Left forelimb (tissue), 1 donor: ENCODE measurements around the gene ANO4.
"Not testable (repeated sequence)": the region's sequence is repeated elsewhere in the genome, so short reads cannot be mapped to it uniquely, and the experiment has no call there.

Experiments
- DNase-seq: peaks from one replicate; pipeline ENCODE4 v3.0.0-alpha.2; 2018; ENCODE audit warnings: low spot score

ANO4 gene

GRCh38 chr12:101090222-101090621, 295.6 kb downstream of the ANO4 start:
- not testable (repeated sequence) for DNase-seq

- no peak for DNase-seq
Measured at GRCh38 chr12:101097829-101098580, 303.4 kb downstream of the ANO4 start.

DNA sequence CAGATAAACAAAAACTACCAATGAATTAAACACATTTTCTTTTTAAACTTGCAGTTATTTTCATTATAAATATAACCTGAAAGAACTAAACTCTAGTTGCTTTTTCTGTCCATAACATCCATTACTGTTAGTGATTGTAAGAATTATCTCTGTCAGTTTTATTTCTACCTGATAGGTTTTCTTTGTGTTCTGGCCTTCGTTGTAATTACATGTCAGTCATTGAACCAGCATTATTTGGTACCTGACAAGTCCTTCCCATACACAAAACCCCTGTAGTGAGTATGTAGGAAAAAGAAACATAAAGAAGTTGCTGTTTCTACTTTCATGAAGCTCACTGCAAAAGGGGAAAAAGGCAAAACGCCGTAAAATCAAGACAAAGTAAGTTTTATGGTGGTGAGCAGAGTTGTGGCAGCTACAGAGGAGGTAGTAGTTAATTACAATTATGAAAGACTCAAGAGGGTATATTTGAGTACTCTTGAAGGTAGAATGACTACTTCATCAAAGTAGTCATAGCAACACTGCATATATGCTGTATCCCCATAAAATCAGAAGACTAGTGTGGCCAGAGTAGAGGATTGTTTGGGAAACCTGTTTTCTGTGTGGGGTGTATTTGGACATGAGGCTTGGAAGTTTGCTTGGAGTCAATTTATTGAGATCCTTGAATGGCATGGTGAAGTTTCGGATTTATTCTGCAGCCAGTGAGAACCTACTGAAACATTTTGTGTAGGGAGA, 312.6 kb downstream of the ANO4 start:
- DNase-seq, result no peak

GRCh38 chr12:101108130-101108529, 313.6 kb downstream of the ANO4 start:
- no peak for DNase-seq

DNA sequence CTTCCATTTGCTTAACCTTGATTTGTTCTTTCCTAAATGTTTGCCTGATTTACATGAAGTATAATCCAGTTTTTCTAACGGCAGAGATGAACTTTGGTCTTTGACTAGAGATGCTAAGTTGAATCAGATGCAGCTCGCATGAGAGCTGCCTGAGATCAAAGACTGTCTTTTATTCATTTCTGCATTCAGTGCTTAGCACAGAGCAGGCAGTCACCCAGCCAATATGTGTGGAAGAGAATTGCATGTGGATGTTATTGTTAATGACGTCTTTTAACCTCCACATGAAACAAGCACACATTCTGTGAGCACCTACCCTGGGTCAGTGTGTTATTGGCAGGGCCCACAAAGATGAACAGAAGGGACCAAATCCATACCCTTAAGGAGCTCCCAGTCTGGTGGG, 316.3 kb downstream of the ANO4 start:
- DNase-seq, result no peak

GRCh38 chr12:101111441-101111840, 316.9 kb downstream of the ANO4 start:
- DNase-seq, result no peak

GRCh38 chr12:101115326-101115725, 320.8 kb downstream of the ANO4 start:
- DNase-seq, result no peak

DNA sequence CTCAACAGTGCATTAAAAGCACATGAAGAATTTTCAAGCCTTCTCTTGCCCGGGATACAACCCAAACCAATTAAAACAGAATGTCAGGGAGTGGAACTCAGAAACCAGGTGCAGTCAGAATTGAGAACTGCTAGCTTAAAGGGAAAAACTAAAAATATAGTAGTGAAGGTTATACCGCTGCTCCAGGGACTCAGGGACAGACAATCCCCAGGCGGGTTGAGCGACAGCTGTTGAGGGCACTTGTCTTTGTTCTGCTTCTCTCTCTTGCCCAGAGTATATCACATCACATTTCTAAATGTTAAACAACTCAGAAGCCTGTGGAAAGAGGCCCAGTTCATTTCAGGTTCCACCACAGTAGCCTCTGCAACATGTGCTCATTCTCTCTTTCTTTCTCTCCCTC, 322.3 kb downstream of the ANO4 start:
- no peak for DNase-seq

DNA sequence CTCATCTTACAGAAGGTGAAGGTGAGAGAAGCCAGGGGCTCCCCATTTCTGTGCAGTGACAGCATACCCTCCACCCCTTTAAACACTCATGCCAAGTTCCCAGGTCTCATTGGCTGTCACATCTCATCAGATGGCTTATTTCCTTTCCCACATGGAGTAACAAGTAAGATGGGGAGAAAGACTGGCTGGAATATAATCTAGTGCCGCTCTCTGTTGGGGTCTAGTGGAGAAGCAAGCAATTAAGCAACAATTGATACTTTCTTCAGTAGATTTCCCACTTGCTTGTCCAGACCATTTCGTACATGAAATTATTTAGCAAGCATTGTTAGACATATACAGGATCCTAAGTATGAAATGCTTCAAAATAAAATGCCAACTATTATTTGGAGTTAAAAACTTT, 323.3 kb downstream of the ANO4 start:
- no peak for DNase-seq

DNA sequence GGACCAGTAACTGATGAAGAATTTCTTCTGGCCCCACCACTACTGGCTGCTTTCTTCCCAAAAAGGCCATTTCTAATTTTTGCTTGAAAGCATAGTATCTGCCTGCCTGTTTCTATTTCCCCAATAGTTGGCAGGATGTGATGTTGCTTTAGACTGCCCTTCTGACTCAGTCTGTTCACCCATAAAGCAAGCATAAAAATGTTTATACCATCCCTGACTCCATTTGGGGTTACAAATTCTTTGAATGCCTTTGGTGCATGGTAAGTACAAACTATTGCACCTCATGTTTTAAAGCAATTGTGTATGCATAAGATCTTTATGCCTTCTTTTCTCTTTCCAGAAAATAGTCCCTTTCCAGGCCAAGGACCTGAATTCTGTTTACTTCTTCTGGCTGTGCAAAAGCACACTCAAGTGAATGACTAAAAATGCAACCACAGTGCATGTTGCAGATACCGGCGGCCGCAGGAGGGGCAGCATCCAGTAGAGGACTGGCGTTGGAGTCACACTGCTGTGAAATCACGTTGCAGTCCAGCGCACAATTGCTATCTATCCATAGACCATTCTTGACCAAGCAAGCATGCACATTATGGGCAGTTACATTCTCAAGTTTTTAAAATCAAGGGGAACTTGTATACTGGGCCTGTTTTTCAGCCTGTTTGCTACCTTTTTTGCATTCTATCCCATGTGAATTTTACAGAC, 333.1 kb downstream of the ANO4 start:
- DNase-seq, result no peak

- DNase-seq, result not testable (repeated sequence)
Measured at GRCh38 chr12:101145777-101146431, 351.3 kb downstream of the ANO4 start.

- DNase-seq, result no peak
Measured at GRCh38 chr12:101165319-101165718, 370.7 kb downstream of the ANO4 start.

DNA sequence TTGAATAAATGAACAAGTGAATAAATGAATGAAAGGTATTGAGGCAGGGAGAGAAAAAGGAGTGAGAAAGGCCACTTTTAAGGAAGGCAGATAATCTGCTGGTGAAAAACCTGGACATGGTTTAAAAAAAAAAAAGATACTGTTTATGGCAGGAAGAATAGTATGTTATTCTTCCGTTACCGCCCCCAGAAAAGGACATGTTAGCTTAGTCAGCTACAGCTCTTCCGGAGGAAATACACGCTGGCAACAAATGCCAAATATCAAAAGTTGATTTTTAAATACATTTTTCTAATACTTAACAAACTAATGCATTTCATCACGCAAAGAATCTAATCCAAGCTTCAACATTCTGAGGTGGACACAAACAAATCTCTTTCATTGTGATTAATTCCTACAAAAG, 372.3 kb downstream of the ANO4 start:
- no peak for DNase-seq

- DNase-seq, result no peak
Measured at GRCh38 chr12:101168001-101168400, 373.4 kb downstream of the ANO4 start.

GRCh38 chr12:101172316-101172715, 377.7 kb downstream of the ANO4 start:
- no peak for DNase-seq

GRCh38 chr12:101173197-101173749, 378.7 kb downstream of the ANO4 start:
- DNase-seq, result no peak

DNA sequence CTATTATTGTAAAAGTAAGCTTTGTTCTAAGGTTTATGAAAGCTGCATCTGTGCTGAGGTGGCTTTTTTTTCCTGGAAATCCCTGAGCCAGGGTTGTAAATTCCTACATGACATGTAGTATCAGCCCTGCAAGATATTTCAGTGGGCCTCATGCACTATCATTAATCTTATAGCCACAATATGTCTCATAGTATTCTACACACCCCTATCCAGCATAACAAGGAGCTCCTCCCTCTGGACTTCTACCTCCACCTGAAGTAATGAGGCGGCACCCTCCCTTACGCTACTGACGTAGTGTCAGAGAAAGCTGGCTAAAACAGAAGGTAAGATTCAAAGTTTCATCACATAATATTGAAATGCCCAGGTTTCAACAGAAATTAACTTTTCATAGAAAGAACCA, 380.0 kb downstream of the ANO4 start:
- DNase-seq, result no peak
